Right lobe of liver (tissue), 6 donors: ENCODE measurements around the gene SPN. TPM values are rescaled to one million over a fixed set of nuclear protein-coding genes. Genes with fewer than 3 reads are reported as not detected.

ENCODE experiments used
- ATAC-seq, 4 donors: fragments of 200-7000 bp; cut with Tn5 transposase; one replicate each; pipeline ENCODE4 v1.9.1; 2020; ENCODE audit warnings: mild to moderate bottlenecking in 4 of 4, moderate library complexity in 4 of 4
- DNase-seq, 3 donors: peaks; one replicate each; pipeline ENCODE4 v3.0.0-alpha.2; 2020
- H3K27ac ChIP-seq, 3 donors: fragments of 200-600 bp; one replicate each; pipeline ENCODE4 v1.8.0; 2022
- H3K27me3 ChIP-seq, 2 donors: fragments of 200-600 bp; one replicate each; pipeline ENCODE4 v1.8.0; 2022
- H3K36me3 ChIP-seq, 4 donors: fragments of 200-600 bp; sonication (generic) in 1 of 4; one replicate each; pipeline versions ENCODE4 v1.5.1 to v1.8.0; 2017 to 2022; ENCODE audit warnings: control low read depth in 1 of 4
- H3K4me1 ChIP-seq, 4 donors: fragments of 200-600 bp; sonication (generic) in 1 of 4; one replicate each; pipeline versions ENCODE4 v1.5.1 to v1.8.0; 2017 to 2022; ENCODE audit warnings: control low read depth in 1 of 4
- H3K4me3 ChIP-seq, 3 donors: fragments of 200-600 bp; one replicate each; pipeline ENCODE4 v1.8.0; 2022
- H3K9me3 ChIP-seq, 4 donors: fragments of 200-600 bp; sonication (generic) in 1 of 4; one replicate each; pipeline versions ENCODE4 v1.5.1 to v1.8.0; 2017 to 2022; ENCODE audit warnings: control low read depth in 1 of 4
- POLR2A ChIP-seq: fragments of 450-650 bp; IDR thresholded peaks from one replicate; pipeline ENCODE4 v1.6.1; 2017; ENCODE audit warnings: antibody characterized with exemption, mild to moderate bottlenecking
- WGBS: methylation state at CpG from one replicate; pipeline ENCODE4 v1.1.6; 2018; ENCODE audit warnings: low coverage, low lambda C conversion rate; ENCODE audit not compliant: insufficient coverage; ENCODE audit errors: missing lambda C conversion rate; 5-methylcytosine and 5-hydroxymethylcytosine counted together
- intact Hi-C, 2 donors: fragments of 100-400 bp; cut with DNase I; formaldehyde crosslinking; loops; one replicate each; pipeline versions ENCODE4 v1.11.2 to v1.14.1; 2022
- total RNA-seq, 6 experiments: library from RNA; depleted of rRNA in 2 of 6; stranded (reverse); fragments of >200 nt in 2 of 6; fragmentation: NEBNext Ultra II Directional in 3 of 6; extraction: Animal tissue kit (Norgen Biotek cat#: 25700) in 3 of 6; gene quantifications; one replicate each; pipeline versions ENCODE4 v1.1.0 to v1.2.4, GENCODE V29; 2016 to 2023
- TF ChIP-seq, protein P1 (sequence below), 4 donors: fragments of 200-600 bp in 3 of 4; fragments of 450-650 bp in 1 of 4; IDR thresholded peaks; one replicate each; pipeline versions ENCODE4 v1.5.1 to v1.8.0; 2016 to 2022; ENCODE audit warnings: antibody characterized with exemption in 4 of 4, mild to moderate bottlenecking in 2 of 4
- donor health status: DM: no; HTN: yes; CAD: no.
- donor health status: DM: no; HTN: no; CAD: no.
- donor health status: DM: no; HTN: no; CAD: no.
- donor health status: DM: no; HTN: yes; CAD: no.
- donor health status: DM: no; HTN: yes; CAD: no.

SPN gene
- total RNA-seq, 6 experiments from 2014 or later = 0.60 to 3.3 (median 1.4) TPM

DNA sequence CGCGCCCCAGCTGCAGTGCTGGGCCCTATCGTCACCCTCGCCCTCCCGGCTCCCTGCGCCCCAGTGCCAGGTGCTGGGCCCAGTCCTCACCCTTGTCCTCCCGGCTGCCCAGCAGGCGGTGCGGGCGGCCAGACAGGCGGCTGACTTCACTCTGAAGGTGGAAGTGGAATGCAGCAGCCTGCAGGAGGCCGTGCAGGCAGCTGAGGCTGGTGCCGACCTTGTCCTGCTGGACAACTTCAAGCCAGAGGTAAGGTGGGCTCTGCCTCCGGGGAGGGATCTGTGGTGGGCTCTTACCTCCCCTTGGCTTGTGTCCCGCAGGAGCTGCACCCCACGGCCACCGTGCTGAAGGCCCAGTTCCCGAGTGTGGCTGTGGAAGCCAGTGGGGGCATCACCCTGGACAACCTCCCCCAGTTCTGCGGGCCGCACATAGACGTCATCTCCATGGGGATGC, 33.9 kb downstream of the SPN start:
- Histone ChIP-seq H3K4me1 (peaks cover 0 to 23% (median 0%) of the 10 kb centered on the region in 4 donors), H3K9me3 (no peaks in the 10 kb centered on the region), H3K27ac (no peak overlapping the region), H3K4me3 (no peak overlapping the region), H3K27me3 (no peaks in the 10 kb centered on the region), H3K36me3 (peaks cover 0 to 5% (median 0%) of the 10 kb centered on the region in 4 donors)
- 95% methylated on average over 9 of the region's 21 CpGs for WGBS
- DNase-seq (no peak), ATAC-seq (no peak)
- no peak for TF ChIP-seq POLR2A
- TF ChIP-seq, protein P1, sequence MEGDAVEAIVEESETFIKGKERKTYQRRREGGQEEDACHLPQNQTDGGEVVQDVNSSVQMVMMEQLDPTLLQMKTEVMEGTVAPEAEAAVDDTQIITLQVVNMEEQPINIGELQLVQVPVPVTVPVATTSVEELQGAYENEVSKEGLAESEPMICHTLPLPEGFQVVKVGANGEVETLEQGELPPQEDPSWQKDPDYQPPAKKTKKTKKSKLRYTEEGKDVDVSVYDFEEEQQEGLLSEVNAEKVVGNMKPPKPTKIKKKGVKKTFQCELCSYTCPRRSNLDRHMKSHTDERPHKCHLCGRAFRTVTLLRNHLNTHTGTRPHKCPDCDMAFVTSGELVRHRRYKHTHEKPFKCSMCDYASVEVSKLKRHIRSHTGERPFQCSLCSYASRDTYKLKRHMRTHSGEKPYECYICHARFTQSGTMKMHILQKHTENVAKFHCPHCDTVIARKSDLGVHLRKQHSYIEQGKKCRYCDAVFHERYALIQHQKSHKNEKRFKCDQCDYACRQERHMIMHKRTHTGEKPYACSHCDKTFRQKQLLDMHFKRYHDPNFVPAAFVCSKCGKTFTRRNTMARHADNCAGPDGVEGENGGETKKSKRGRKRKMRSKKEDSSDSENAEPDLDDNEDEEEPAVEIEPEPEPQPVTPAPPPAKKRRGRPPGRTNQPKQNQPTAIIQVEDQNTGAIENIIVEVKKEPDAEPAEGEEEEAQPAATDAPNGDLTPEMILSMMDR (IDR thresholded peaks at IDR 0.05) = no peak
- intact Hi-C loops = loop anchor here in 1 of 2 donors (10.0 kb wide), 1 partner anchor 328 kb away; the partner anchor contains the start of gene C16orf92

DNA sequence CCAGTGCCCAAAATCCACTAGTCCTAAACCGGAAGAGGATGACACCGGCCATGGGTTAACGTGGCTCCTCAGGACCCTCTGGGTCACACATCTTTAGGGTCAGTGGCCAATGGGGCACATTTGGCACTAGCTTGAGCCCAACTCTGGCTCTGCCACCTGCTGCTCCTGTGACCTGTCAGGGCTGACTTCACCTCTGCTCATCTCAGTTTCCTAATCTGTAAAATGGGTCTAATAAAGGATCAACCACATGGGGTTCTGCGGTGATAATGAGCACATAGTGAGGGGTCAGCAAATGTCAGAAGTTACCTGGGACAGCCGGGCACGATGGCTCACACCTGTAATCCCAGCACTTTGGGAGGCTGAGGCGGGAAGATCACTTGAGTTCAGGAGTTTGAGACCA, 34.3 kb downstream of the SPN start:
- 100% methylated on average over 1 of the region's 7 CpGs for WGBS
- Histone ChIP-seq H3K4me1 (peaks cover 0 to 23% (median 0%) of the 10 kb centered on the region in 4 donors), H3K36me3 (peaks cover 0 to 5% (median 0%) of the 10 kb centered on the region in 4 donors), H3K9me3 (no peaks in the 10 kb centered on the region), H3K27me3 (no peaks in the 10 kb centered on the region), H3K4me3 (no peak overlapping the region), H3K27ac (no peak overlapping the region)
- no peak for DNase-seq
- TF ChIP-seq, protein P1 (IDR thresholded peaks at IDR 0.05) = no peak
- TF ChIP-seq POLR2A = no peak
- no peak for ATAC-seq
- intact Hi-C loops = loop anchor here in 1 of 2 donors (10.0 kb wide), 1 partner anchor 327 kb away; the partner anchor contains the start of gene C16orf92

DNA sequence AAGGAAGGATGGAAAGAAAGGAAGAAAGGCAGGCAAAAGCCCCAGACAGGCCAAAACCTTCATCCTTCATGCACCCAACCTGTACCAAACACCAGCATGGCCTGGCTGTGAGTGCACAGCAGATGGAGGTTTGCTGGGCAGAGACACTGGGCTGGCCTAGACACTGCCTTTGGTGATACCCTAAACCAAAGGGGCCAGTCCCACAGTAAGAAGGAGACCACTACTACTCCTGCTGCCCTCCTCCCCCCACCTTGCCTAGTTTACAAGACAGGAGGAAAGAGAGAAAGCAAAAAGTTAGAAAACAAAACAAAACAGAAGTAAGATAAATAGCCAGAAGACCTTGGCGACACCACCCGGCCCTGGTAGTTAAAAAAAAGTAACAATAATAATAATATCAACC, 35.0 kb downstream of the SPN start:
- H3K36me3 ChIP-seq = peaks cover 0 to 5% (median 0%) of the 10 kb centered on the region in 4 donors
- no peak overlapping the region for H3K4me3 ChIP-seq
- no peak for ATAC-seq
- H3K27me3 ChIP-seq = no peaks in the 10 kb centered on the region
- H3K4me1 ChIP-seq = peaks cover 0 to 16% (median 0%) of the 10 kb centered on the region in 4 donors
- DNase-seq = no peak
- no peaks in the 10 kb centered on the region for H3K9me3 ChIP-seq
- no peak overlapping the region for H3K27ac ChIP-seq
- intact Hi-C loops = loop anchor here in 1 of 2 donors (10.0 kb wide), 1 partner anchor 327 kb away; the partner anchor contains the start of gene C16orf92
- TF ChIP-seq, protein P1 (IDR thresholded peaks at IDR 0.05) = no peak
- TF ChIP-seq POLR2A = no peak
- 69% methylated on average over 2 of the region's 2 CpGs for WGBS

DNA sequence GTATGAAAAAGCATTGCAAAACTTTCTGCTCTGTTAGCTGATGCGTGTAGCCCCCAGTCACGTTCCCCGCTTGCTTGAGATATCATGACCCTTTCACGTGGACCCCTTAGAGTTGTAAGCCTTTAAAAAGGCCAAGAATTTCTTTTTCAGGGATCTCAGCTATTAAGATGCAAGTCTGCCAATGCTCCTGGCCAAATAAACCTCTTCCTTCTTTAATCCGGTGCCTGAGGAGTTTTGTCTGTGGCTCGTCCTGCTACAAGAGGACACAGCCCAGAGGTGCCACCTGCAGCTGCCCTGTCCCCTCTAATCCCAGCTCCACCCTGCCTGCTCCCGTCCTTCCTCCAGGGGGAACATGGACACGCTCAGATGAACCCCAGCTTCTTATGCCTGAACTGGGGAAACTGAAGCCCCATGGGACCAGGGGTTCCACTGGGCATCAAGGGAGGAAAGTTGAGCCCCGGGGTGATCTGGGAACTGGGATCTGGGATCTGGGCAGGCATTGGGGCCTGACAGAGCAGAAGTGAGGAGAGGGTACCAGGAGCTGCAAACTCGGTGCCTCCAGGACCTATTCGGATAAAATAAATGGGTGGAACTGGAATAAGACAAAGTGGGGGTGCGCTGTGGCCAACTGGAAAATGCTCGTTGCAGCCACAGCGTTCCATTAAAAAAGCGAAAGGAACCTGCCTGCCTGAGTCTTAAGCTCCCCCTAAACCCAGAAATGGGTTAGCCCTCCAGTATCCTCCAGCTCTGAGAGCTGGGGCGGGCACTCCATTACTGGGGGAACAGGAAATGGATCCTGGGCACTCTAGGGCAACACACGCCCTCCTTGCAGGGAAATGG, 35.7 kb downstream of the SPN start:
- H3K27me3 ChIP-seq = no peaks in the 10 kb centered on the region
- H3K27ac ChIP-seq = no peak overlapping the region
- DNase-seq = no peak
- peaks cover 0 to 10% (median 0%) of the 10 kb centered on the region in 4 donors for H3K4me1 ChIP-seq
- peaks cover 0 to 5% (median 0%) of the 10 kb centered on the region in 4 donors for H3K36me3 ChIP-seq
- H3K4me3 ChIP-seq = no peak overlapping the region
- ATAC-seq = no peak
- 83% methylated on average over 14 of the region's 17 CpGs for whole genome bisulfite sequencing
- no peaks in the 10 kb centered on the region for H3K9me3 ChIP-seq
- TF ChIP-seq, protein P1 (IDR thresholded peaks at IDR 0.05) = no peak
- no peak for TF ChIP-seq POLR2A
- intact Hi-C loops = loop anchor here in 1 of 2 donors (10.0 kb wide), 1 partner anchor 326 kb away; the partner anchor contains the start of gene C16orf92
